PFSK-1 (cell line): ENCODE measurements around the gene RPUSD1.

Experiments
- FOXP2 ChIP-seq: optimal IDR thresholded peaks from 2 replicates; pipeline ENCODE3; 2011; ENCODE audit warnings: borderline replicate concordance, control low read depth, inconsistent platforms; ENCODE audit not compliant: insufficient read depth; ENCODE audit errors: extremely low read length, extremely low read depth
- POLR2AphosphoS5 ChIP-seq: IDR thresholded peaks from 2 replicates; pipeline ENCODE4 v1.6.1; 2012; ENCODE audit warnings: low read depth, mild to moderate bottlenecking, control low read depth, low read length, moderate library complexity
- REST ChIP-seq, 2 experiments: IDR thresholded peaks; 2 replicates each; pipeline versions ENCODE4 v1.6.1 to v1.8.0; 2011 to 2012; ENCODE audit warnings: low read depth in 2 of 2, low read length in 2 of 2, control low read depth in 1 of 2, inconsistent platforms in 1 of 2, mild to moderate bottlenecking in 1 of 2, moderate library complexity in 1 of 2; ENCODE audit not compliant: insufficient read depth in 1 of 2
- SIN3A ChIP-seq: IDR thresholded peaks from 2 replicates; pipeline ENCODE4 v1.6.1; 2012; ENCODE audit warnings: mild to moderate bottlenecking, low read length, moderate library complexity, borderline replicate concordance; ENCODE audit not compliant: insufficient read depth
- TAF1 ChIP-seq: IDR thresholded peaks from 2 replicates; pipeline ENCODE4 v1.6.1; 2012; ENCODE audit warnings: low read length, control low read depth, borderline replicate concordance; ENCODE audit not compliant: insufficient read depth

The RPUSD1 gene

GRCh38 chr16:793414-793813 is 5.2 kb upstream of the RPUSD1 start:
- TF ChIP-seq SIN3A (no peak), TAF1 (no peak), REST (IDR thresholded peaks at IDR 0.05; ENCODE audit: insufficient read depth in 1 of 2, low read depth in 2 of 2, low read length in 2 of 2) (no peak), POLR2AphosphoS5 (no peak), FOXP2 (no peak)

DNA sequence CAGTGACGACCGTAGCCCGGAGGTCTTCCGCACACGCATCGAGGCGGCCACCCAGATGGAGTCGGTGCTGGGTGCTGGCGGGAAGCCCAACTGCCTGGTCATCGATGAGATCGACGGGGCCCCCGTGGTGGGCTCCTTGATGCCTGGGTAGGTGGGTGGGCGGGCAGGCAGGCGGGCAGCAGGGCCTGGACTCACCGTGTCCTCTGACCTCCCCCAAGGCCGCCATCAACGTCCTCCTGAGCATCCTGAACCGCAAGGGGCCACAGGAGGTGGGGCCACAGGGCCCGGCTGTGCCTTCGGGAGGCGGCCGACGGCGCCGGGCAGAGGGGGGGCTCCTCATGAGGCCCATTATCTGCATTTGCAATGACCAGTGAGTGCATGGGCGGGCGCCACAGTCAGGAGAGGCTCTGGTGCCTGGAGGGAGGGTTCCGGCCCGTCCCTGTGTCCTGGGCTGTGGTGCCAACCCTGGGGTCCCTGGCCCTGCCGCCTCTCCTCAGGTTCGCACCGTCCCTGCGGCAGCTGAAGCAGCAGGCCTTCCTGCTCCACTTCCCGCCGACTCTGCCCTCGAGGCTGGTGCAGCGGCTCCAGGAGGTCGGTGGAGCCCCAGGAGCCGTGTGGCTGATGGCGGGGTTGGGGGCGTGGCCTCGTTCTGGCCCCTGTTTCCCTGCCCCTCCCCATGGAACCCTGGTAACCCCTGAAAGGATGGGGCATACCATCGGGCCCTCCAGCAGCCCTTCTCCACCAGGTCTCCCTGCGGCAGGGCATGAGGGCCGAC is 4.2 kb upstream of the RPUSD1 start:
- TF ChIP-seq FOXP2 (no peak), SIN3A (no peak), REST (IDR thresholded peaks at IDR 0.05; ENCODE audit: insufficient read depth in 1 of 2, low read depth in 2 of 2, low read length in 2 of 2) (no peak), POLR2AphosphoS5 (no peak), TAF1 (no peak)

GRCh38 chr16:791131-791530 is 3.0 kb upstream of the RPUSD1 start:
- TF ChIP-seq SIN3A = no peak
- TF ChIP-seq FOXP2 = no peak
- no peak for TF ChIP-seq TAF1
- TF ChIP-seq REST (IDR thresholded peaks at IDR 0.05; ENCODE audit: insufficient read depth in 1 of 2, low read depth in 2 of 2, low read length in 2 of 2) = no peak
- TF ChIP-seq POLR2AphosphoS5 = no peak

- TF ChIP-seq SIN3A (no peak), FOXP2 (no peak), TAF1 (no peak), POLR2AphosphoS5 (no peak), REST (IDR thresholded peaks at IDR 0.05; ENCODE audit: insufficient read depth in 1 of 2, low read depth in 2 of 2, low read length in 2 of 2) (no peak)
These were observed 1.9 kb upstream of the RPUSD1 start for GRCh38 chr16:790086-790485.

- no peak for TF ChIP-seq FOXP2
These were observed 1.1 kb upstream of the RPUSD1 start for GRCh38 chr16:789191-789850.
